ENCODE measurements around the gene MAP4K5.

DNA sequence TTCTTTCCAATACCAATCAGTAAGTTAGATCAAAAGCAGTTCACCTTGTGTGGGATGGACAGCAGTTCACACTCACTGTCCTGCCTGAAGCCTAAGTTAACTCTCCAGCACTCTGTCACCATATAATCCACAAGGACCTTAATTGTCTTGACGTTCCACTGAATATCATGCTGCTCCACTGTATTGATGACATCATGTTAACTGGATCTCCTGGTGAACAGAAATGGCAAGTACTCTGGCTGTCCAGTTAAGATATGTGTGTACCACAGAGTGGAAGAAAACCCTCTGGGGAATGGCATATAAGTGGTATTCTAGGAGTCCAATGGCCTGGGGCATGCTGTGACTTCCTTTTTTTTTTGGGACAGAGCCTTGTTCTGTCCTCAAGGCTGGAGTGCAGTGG lies 151.9 kb downstream of the MAP4K5 start:
- TF ChIP-seq ZNF274 (IDR thresholded peaks at IDR 0.05; ENCODE audit: low read depth, low read length) (no peak), SUZ12 (IDR thresholded peaks at IDR 0.05; ENCODE audit: extremely low read depth, insufficient read depth, insufficient read length) (no peak), YY1 (IDR thresholded peaks at IDR 0.05; ENCODE audit: insufficient read depth, insufficient read length) (no peak)
